WTC11 (cell line): ENCODE results near the gene CPVL.

Experiments used
- ATF1 ChIP-seq: sonication (generic); formaldehyde crosslinking; IDR thresholded peaks from 2 replicates; pipeline ENCODE4 v1.8.1; 2023; ENCODE audit warnings: mild to moderate bottlenecking, moderate library complexity, missing genetic modification reagents
- CTCF ChIP-seq: fragments of 200-600 bp; IDR thresholded peaks from 2 replicates; pipeline ENCODE4 v1.8.0; 2022; ENCODE audit warnings: antibody characterized with exemption
- E2F4 ChIP-seq: sonication (generic); formaldehyde crosslinking; IDR thresholded peaks from 2 replicates; pipeline ENCODE4 v1.8.1; 2022; ENCODE audit warnings: low read depth, mild to moderate bottlenecking, moderate library complexity, missing genetic modification reagents, borderline replicate concordance
- OVOL2 ChIP-seq: fragments of 250-450 bp; sonication (Bioruptor Pico); IDR thresholded peaks from 2 replicates; pipeline ENCODE4 v1.9.0; 2021; ENCODE audit warnings: mild to moderate bottlenecking, borderline replicate concordance
- RELA ChIP-seq: sonication (generic); formaldehyde crosslinking; IDR thresholded peaks from 2 replicates; pipeline ENCODE4 v1.8.1; 2022; ENCODE audit warnings: missing genetic modification reagents, mild to moderate bottlenecking, borderline replicate concordance
- USF2 ChIP-seq: sonication (generic); formaldehyde crosslinking; IDR thresholded peaks from 2 replicates; pipeline ENCODE4 v1.8.1; 2023; ENCODE audit warnings: mild to moderate bottlenecking, missing genetic modification reagents, moderate library complexity
- ZNF232 ChIP-seq: sonication (generic); formaldehyde crosslinking; IDR thresholded peaks from 2 replicates; pipeline ENCODE4 v1.8.0; 2022; ENCODE audit warnings: mild to moderate bottlenecking, missing genetic modification reagents
- TF ChIP-seq, protein P1 (sequence below): sonication (generic); formaldehyde crosslinking; conservative IDR thresholded peaks from 2 replicates; pipeline ENCODE4 v1.8.1; 2022; ENCODE audit warnings: mild to moderate bottlenecking, missing genetic modification reagents
- TF ChIP-seq, protein P2 (sequence below): fragments of 250-450 bp; sonication (Bioruptor Pico); IDR thresholded peaks from 2 replicates; pipeline ENCODE4 v2.1.2; 2022; ENCODE audit warnings: mild to moderate bottlenecking, moderate library complexity

DNA sequence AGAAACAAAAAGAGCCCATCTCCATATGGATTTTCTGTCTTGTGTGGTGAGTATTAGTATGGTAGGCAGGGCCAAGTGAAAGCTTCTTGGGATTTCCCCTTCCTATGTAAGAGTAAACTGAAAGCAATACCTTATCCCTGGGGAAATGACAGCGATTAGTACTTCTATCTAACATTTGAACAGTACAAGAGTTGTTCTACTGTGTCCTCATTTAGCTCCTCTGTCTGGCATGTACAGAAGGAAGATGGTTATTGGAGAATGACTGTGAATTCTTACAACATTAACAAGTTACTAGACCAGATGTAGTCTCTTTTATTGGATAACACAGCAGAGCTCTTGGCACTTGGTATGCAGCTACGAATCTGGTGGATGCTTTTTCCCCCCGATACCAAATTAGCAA is 170.3 kb downstream of the CPVL start:
- TF ChIP-seq OVOL2 (CRISPR knock-in tag), result no peak
- TF ChIP-seq, protein P1, sequence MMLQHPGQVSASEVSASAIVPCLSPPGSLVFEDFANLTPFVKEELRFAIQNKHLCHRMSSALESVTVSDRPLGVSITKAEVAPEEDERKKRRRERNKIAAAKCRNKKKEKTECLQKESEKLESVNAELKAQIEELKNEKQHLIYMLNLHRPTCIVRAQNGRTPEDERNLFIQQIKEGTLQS (CRISPR knock-in tag), result no peak
- no peak for TF ChIP-seq USF2 (CRISPR knock-in tag)
- TF ChIP-seq E2F4, result no peak
- no peak for TF ChIP-seq CTCF
- TF ChIP-seq RELA (CRISPR knock-in tag), result no peak
- TF ChIP-seq ZNF232 (CRISPR knock-in tag), result no peak
- no peak for TF ChIP-seq ATF1
- TF ChIP-seq, protein P2, sequence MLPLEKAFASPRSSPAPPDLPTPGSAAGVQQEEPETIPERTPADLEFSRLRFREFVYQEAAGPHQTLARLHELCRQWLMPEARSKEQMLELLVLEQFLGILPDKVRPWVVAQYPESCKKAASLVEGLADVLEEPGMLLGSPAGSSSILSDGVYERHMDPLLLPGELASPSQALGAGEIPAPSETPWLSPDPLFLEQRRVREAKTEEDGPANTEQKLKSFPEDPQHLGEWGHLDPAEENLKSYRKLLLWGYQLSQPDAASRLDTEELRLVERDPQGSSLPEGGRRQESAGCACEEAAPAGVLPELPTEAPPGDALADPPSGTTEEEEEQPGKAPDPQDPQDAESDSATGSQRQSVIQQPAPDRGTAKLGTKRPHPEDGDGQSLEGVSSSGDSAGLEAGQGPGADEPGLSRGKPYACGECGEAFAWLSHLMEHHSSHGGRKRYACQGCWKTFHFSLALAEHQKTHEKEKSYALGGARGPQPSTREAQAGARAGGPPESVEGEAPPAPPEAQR, result no peak
